ENCODE measurements around the gene DHRS1.

DHRS1 gene

GRCh38 chr14:24241829-24242443 is 57.6 kb downstream of the DHRS1 start (continued):
- TF ChIP-seq PBX3 (CRISPR knock-in tag; IDR thresholded peaks at IDR 0.05) (no peak), CTCF (tag by site-specific recombination; IDR thresholded peaks at IDR 0.05) (peak; percentile 84), ZNF48 (tag by site-specific recombination; IDR thresholded peaks at IDR 0.05) (no peak), ZSCAN18 (tag by site-specific recombination; IDR thresholded peaks at IDR 0.05) (no peak), HOXD13 (CRISPR knock-in tag; IDR thresholded peaks at IDR 0.05; ENCODE audit: borderline replicate concordance) (no peak), ZFP69B (tag by site-specific recombination; IDR thresholded peaks at IDR 0.05) (peak; percentile 69; the same call in 1 of the 2 replicates), INSM2 (tag by site-specific recombination; IDR thresholded peaks at IDR 0.05) (no peak), TCF7L2 (IDR thresholded peaks at IDR 0.05; ENCODE audit: borderline replicate concordance, low read depth, low read length) (no peak), ZNF341 (tag by site-specific recombination; IDR thresholded peaks at IDR 0.05; ENCODE audit: low read depth) (0 out of 2 replicates have a peak, but pooled peaks have one; percentile 8), KLF8 (tag by site-specific recombination; IDR thresholded peaks at IDR 0.05) (no peak), MZF1 (tag by site-specific recombination; IDR thresholded peaks at IDR 0.05; ENCODE audit: borderline replicate concordance) (no peak), FEZF1 (tag by site-specific recombination; IDR thresholded peaks at IDR 0.05) (no peak), ZBTB1 (tag by site-specific recombination; IDR thresholded peaks at IDR 0.05) (no peak), ZNF202 (tag by site-specific recombination; IDR thresholded peaks at IDR 0.05; ENCODE audit: borderline replicate concordance) (no peak), GLIS2 (tag by site-specific recombination; IDR thresholded peaks at IDR 0.05) (no peak), RBAK (tag by site-specific recombination; IDR thresholded peaks at IDR 0.05) (no peak), ZBTB21 (tag by site-specific recombination; IDR thresholded peaks at IDR 0.05) (no peak)

Measured in HEK293 (cell line).